GM06990 (cell line): Measurements from ENCODE around the gene ARHGAP8.

ENCODE experiments used
- DNase-seq: peaks from one replicate; pipeline ENCODE4 v3.0.0-alpha.2; 2011; ENCODE audit not compliant: insufficient read length; ENCODE audit errors: extremely low read depth
- H3K27me3 ChIP-seq: replicated peaks from 2 replicates; pipeline ENCODE4 v1.6.0; 2011; ENCODE audit warnings: low read length; ENCODE audit not compliant: control insufficient read depth, insufficient read depth
- H3K36me3 ChIP-seq: 2 replicates; pipeline ENCODE4 v1.5.1; 2011; ENCODE audit warnings: low read length; ENCODE audit not compliant: control insufficient read depth, insufficient read depth
- H3K4me3 ChIP-seq: replicated peaks from 2 replicates; pipeline ENCODE4 v1.5.1; 2011; ENCODE audit warnings: low read depth, mild to moderate bottlenecking, control low read depth, low read length
- TF ChIP-seq, protein P1 (sequence below): IDR thresholded peaks from 2 replicates; pipeline ENCODE4 v1.5.1; 2011; ENCODE audit warnings: low read length, control low read depth, mild to moderate bottlenecking, inconsistent platforms; ENCODE audit not compliant: insufficient read depth, poor library complexity, severe bottlenecking

The ARHGAP8 gene

GRCh38 chr22:44862981-44863860 is 110.8 kb downstream of the ARHGAP8 start:
- Histone ChIP-seq H3K4me3 (no peak overlapping the region), H3K36me3 (no peaks in the 10 kb centered on the region), H3K27me3 (no peaks in the 10 kb centered on the region)
- peak; percentile 38 for DNase-seq
- TF ChIP-seq, protein P1, sequence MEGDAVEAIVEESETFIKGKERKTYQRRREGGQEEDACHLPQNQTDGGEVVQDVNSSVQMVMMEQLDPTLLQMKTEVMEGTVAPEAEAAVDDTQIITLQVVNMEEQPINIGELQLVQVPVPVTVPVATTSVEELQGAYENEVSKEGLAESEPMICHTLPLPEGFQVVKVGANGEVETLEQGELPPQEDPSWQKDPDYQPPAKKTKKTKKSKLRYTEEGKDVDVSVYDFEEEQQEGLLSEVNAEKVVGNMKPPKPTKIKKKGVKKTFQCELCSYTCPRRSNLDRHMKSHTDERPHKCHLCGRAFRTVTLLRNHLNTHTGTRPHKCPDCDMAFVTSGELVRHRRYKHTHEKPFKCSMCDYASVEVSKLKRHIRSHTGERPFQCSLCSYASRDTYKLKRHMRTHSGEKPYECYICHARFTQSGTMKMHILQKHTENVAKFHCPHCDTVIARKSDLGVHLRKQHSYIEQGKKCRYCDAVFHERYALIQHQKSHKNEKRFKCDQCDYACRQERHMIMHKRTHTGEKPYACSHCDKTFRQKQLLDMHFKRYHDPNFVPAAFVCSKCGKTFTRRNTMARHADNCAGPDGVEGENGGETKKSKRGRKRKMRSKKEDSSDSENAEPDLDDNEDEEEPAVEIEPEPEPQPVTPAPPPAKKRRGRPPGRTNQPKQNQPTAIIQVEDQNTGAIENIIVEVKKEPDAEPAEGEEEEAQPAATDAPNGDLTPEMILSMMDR = no peak

GRCh38 chr22:44865193-44866057 is 113.0 kb downstream of the ARHGAP8 start:
- no peak for DNase-seq
- no peak overlapping the region for H3K4me3 ChIP-seq
- TF ChIP-seq, protein P1 = no peak
- no peaks in the 10 kb centered on the region for H3K36me3 ChIP-seq
- no peaks in the 10 kb centered on the region for H3K27me3 ChIP-seq

- Histone ChIP-seq H3K27me3 (no peaks in the 10 kb centered on the region), H3K36me3 (no peaks in the 10 kb centered on the region), H3K4me3 (no peak overlapping the region)
- DNase-seq = no peak
- TF ChIP-seq, protein P1 = no peak
Measured at GRCh38 chr22:44869196-44869595, 116.8 kb downstream of the ARHGAP8 start.

- Histone ChIP-seq H3K27me3 (no peaks in the 10 kb centered on the region), H3K4me3 (no peak overlapping the region), H3K36me3 (no peaks in the 10 kb centered on the region)
- no peak for DNase-seq
- TF ChIP-seq, protein P1 = no peak
Measured at GRCh38 chr22:44870021-44870420, 117.6 kb downstream of the ARHGAP8 start.

DNA sequence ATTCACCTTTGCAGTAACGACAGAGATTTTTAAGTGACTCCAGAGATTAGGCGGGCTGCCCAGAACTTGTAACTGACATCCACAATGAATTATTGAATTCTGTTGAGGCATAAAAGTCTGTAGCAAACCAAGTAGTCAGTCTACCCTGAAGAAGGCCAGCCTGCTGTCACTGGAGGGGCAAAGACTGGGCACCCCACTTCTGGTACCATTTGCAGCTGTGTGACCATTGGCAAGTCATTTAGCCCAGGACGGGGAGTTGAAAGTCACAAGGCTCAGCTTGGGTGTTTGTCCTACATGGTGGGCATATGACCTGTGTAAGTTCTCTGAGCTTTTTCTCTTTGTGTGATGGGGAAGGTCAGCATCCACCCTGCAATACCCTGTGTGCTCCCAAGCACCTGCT is 119.4 kb downstream of the ARHGAP8 start:
- no peak overlapping the region for H3K4me3 ChIP-seq
- TF ChIP-seq, protein P1 = no peak

More for the DNA sequence above, 119.4 kb downstream of the ARHGAP8 start:
- Histone ChIP-seq H3K36me3 (no peaks in the 10 kb centered on the region), H3K27me3 (no peaks in the 10 kb centered on the region)
- no peak for DNase-seq
